ENCODE data around the gene TTLL12.
A peak's percentile ranks its signal among the peaks of the same experiment; 100 is the strongest.
"Not testable (repeated sequence)": the region's sequence is repeated elsewhere in the genome, so short reads cannot be mapped to it uniquely, and the experiment has no call there.

The TTLL12 gene

DNA sequence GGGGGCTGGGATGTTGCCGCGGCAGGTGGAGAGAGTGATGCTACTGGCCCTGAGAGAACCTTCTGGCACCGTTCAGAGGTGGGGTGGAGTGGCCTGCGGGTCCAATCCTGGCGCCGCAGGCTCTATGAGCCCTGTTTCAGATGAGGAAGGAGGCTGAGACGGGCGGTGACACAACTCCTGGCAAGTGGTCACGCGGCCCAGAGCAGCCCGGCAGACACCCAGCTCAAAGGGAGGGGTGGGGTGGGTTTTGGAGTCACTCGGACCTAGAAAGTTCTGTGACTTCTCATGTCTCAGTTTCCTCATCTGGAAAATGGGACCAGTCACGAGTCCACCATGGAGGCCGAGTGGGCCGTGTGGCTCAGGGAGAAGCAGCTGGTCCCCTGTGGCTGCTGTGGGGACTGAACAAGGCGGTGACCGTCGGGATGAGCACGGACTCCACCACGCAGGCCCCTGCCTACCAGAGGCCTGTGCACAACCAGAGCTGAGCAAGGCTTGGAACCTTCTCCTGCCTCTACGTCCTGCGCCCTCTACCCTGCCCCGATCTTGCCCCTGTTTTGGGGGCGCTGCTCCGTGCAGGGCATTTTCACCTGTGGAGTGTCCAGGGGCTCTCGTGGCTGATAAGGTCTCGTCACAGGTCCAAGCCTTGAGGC is 31.9 kb downstream of the TTLL12 start:
- DNase-seq (ENCODE audit: low read depth): no peak

DNA sequence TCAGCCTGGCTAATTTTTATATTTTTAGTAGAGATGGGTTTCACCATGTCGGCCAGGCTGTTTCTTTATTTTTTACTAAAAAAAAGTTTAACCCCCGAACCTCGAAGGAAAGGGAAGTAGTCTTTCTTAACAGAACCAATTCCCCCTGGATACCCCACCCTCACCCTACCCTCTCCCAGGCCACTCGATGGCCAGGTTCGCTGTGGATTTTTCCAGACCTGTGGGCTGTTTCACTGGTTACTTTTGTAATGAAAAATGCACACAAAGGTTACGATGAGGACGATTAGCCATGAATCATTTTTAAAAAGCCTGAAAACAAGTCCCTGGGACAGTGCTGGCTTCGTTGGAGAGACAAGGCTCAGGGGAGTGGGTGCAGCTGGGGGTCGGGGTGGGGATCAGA is 33.0 kb downstream of the TTLL12 start:
- no peak for DNase-seq (ENCODE audit: low read depth)

DNA sequence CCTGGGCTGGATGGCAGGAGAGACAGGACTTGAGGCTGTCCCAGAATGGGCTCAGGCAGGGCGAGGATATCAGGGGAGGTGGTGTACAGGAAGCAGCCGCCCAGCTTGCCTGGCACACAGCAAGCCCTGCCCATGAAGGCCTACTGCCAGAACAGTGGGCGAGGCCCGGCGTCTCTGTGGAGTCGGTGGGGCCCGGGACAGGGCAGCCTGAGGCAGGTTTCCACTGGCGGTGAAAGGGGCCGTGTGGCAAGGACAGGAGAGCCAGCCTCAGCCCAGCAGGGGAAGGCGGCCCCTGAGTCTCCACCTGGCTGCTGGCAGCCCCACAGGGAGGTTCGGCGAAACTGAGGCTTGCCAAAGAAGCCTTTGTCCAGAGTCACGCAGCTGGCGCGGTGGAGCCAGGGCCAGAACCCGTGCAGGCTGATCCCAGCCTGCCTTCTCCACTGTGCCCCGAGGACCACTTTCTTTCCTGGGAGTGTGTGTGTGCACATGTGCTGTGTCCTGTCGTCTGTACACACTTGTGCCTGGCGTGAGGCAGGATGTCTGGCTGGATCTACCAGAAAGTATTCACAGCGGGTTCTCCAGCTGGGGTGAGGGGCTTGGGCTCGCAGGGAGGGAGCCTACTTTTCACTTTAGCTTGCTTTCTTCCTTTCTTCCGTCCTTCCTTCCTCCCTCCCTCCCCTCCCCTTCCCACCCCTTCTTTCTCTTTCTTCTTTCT is 34.4 kb downstream of the TTLL12 start:
- DNase-seq (ENCODE audit: low read depth): peak; percentile 51

DNA sequence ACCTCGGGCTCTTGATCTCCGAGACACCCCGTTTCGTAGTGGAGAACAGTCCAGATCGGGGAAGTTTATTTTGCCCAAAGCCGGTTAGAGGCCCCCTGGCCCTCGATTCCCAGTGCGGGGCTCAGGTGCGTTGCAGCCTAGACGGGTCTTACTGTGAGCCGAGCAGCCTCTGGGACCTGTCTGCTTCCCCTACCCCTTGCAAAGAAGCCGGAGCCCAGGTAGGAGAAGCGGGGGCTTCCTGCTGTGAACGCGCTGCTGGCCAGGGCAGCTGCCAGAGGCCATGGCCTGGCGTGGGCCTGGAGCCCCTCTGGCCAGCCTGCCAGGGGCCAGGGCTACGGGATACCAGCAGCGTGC is 35.0 kb downstream of the TTLL12 start:
- peak; percentile 12 for DNase-seq (ENCODE audit: low read depth)

GRCh38 chr22:43151251-43152002 is 35.5 kb downstream of the TTLL12 start, which contains the start of gene TSPO:
TSPO (plus strand) TSS chr22:43151559; CDS start chr22:43159239, 7,680 bp downstream.
- peak; percentile 56 for DNase-seq (ENCODE audit: low read depth)

DNA sequence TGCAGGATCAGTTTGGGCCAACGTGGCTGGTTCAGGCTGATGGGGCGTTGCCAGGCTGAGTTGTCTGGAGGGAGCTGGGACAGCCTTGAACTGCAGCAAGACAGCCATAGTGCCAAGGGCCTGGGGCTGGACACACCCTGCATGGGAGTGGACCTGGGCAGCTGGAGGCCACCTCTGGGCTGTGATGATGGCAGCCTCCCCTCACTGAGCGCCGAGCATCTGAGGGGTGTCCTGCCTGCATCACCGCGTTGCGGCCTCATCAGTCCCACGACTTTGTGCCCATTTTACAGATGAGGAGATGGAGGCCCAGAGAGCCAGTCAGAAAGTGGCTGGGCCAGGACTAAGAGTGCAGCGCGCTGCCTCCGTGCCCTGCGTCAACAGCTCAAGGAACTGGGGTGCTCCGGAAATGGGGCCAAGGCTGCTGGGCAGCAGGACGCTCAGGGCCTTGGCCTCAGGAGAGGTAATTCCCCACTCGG is 36.2 kb downstream of the TTLL12 start:
- DNase-seq (ENCODE audit: low read depth): no peak

- DNase-seq (ENCODE audit: low read depth): no peak
Observed at GRCh38 chr22:43148581-43148980, 38.4 kb downstream of the TTLL12 start.

DNA sequence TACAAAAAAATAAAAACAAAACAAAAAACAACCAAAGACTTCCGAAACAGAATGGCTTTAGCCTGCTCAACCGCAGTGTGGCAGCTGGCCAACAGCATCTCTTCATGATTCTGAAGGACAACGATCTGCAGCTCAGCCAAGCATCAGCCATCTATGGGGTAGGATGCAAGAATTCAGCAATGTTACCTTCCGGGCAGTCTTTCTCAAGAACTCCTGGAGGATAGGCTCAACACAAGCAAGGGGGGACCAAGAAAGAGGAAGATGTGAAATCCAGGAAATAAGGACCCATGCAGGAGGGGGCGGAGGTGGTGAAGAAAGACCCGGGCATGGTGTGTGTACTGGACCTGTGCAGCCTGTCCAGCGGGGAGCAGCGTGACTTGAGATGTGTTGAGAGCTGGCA is 39.1 kb downstream of the TTLL12 start:
- DNase-seq (ENCODE audit: low read depth): no peak

DNA sequence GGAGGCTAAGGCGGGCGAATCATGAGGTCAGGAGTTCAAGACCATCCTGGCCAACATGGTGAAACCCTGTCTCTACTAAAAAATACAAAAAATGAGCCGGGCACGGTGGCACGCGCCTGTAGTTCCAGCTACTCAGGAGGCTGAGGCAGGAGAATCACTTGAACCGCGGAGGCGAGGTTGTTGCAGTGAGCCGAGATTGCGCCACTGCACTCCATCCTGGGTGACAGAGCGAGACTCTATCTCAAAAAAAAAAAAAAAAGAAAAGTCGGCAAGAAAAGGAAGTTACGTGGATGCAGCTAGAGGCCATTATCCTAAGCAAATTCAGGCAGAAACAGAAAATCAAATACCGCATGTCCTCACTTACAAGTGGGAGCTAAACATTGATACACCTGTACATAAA is 40.6 kb downstream of the TTLL12 start:
- DNase-seq (ENCODE audit: low read depth): not testable (repeated sequence)

DNA sequence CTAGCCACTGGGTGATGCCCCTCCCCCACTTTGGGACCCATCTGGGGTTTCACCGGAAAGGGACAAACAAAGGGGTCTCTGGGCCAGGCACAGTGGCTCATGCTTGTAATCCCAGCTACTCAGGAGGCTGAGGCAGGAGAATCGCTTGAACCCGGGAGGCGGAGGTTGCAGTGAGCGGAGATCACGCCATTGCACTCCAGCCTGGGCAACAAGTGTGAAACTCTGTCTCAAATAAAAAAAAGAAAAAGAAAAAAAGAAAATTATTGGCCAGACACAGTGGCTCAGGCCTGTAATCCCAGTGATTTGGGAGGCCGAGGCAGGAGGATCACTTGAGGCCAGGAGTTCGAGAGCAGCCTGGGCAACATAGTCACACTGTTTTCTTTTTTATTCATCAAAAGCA is 41.6 kb downstream of the TTLL12 start:
- DNase-seq (ENCODE audit: low read depth): not testable (repeated sequence)

DNA sequence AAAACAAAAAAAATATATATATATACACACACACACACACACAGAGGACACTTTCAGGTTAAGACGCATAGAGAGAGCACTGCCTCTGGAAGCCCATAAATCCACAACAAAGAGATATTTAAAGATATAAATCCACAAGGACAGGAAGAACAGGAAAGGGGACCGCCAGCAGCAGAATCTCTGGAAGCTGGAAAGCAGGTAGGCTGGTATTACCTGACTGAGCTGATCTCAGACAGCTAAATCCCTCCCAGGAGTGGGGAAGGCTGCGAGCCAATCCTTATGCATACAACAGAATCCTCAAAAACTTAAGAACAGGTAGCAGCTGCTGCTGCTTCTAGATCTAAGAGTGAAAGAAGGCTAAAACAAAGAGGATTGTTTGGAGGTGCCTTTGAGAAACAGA is 42.0 kb downstream of the TTLL12 start:
- DNase-seq (ENCODE audit: low read depth): no peak

- DNase-seq (ENCODE audit: low read depth): peak; percentile 70
Observed at GRCh38 chr22:43142880-43143562, 43.9 kb downstream of the TTLL12 start, which contains the start of gene MCAT. MCAT (minus strand) TSS chr22:43143398; CDS start chr22:43143348, 50 bp downstream.

- no peak for DNase-seq (ENCODE audit: low read depth)
Observed at GRCh38 chr22:43136801-43137200, 50.1 kb downstream of the TTLL12 start.

DNA sequence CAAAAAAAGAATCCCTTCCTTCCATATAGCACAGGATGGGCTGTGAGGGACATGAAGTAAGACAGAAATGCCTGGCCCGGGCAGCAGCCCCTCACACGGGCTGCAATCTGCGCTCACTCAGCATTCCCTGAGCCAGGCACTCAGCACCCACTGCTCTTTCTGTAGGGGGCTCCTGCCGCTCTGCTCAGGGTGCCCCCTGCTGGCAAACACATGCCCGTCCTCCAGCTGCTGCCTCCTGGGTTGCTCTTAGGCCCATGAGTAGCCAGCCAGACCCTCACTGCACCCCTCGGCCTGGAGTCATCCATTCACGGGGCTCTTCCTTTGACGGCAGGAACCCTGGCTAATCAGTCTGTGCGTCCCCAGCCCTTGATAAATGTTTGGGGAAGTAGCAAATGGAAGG is 50.7 kb downstream of the TTLL12 start:
- DNase-seq (ENCODE audit: low read depth): peak; percentile 36

DNA sequence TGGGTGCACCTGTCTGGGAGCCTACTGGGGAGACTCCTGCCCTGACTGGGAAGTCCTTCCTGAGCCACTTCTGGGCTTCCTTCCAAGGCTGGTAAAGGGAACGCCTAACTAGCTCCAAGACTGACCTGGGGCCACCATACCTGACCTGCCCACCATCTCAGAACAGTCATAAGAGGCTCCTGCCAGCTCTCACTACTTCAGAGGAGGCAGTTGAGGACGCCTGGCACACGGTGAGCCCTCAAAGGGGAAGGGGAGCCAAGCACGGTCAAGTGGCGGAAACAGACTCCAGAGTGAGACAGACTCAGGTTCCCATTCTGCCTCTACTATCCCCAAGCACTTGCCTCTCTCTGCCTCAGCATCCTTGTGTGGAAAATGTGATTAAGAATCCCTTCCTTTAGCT is 51.4 kb downstream of the TTLL12 start:
- DNase-seq (ENCODE audit: low read depth): no peak

- DNase-seq (ENCODE audit: low read depth): no peak
Observed at GRCh38 chr22:43134553-43134952, 52.4 kb downstream of the TTLL12 start.

DNA sequence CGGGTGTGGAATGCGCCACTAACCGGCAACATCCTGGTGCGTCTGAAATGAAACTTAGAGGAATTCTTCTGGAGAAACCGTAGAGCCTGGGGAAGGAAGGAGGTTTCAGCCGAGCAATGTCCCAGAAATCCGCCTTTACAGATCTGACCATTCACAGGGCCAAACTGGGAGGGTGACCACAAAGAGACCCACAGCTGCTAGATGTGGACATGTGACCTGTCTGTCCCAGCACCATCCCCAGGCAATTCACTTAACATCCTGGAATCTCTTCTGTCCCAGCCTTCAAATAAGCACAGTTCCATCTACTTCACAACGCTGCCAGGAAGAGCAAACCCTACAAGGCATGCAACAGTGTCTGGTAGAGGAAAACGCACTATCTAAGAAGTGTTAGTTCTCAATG is 53.5 kb downstream of the TTLL12 start:
- DNase-seq (ENCODE audit: low read depth): no peak

- no peak for DNase-seq (ENCODE audit: low read depth)
Observed at GRCh38 chr22:43131773-43132501, 55.0 kb downstream of the TTLL12 start.

GRCh38 chr22:43129426-43130425 is 57.2 kb downstream of the TTLL12 start:
- no peak for DNase-seq (ENCODE audit: low read depth)

DNA sequence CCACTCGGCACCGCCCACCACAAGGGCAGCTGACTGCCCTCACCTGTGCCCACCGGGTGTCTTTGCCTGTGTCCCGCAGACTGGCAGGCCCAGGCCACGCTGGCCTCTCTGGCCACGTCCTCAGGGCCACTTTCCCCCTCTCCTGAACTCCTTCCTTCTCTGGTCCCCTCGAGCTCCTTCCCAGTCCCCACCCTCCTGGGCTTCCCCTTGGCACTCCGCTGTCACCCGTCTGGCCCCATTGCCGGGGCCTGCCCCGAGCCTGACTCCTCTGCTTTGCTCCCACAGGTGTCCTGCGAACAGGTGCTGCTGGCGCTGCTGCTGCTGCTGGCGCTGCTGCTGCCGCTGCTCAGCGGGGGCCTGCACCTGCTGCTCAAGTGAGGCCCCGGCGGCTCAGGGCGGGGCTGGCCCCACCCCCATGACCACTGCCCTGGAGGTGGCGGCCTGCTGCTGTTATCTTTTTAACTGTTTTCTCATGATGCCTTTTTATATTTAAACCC is 58.0 kb downstream of the TTLL12 start:
- no peak for DNase-seq (ENCODE audit: low read depth)
